Body of pancreas (tissue), 4 donors: ENCODE results near the gene CNOT6. TPM values are rescaled to one million over a fixed set of nuclear protein-coding genes. Genes with fewer than 3 reads are reported as not detected.

Experiments used
- ATAC-seq: fragments of 150-250 bp; one replicate; pipeline ENCODE4 v1.9.1; 2016
- DNase-seq, 4 donors: peaks; one replicate each; pipeline ENCODE4 v3.0.0-alpha.2; 2019
- H3K27ac ChIP-seq, 4 donors: fragments of 200-600 bp; sonication (generic); 1 replicate in 3 of 4; 2 replicates in 1 of 4; pipeline versions ENCODE4 v1.5.1 to v1.6.1; 2016 to 2019; ENCODE audit warnings: mild to moderate bottlenecking in 1 of 4, mixed read lengths in 1 of 4, moderate library complexity in 1 of 4
- H3K27me3 ChIP-seq, 2 donors: fragments of 200-600 bp; sonication (generic); one replicate each; pipeline ENCODE4 v1.6.0; 2016; ENCODE audit warnings: mild to moderate bottlenecking in 1 of 2
- H3K36me3 ChIP-seq, 2 donors: fragments of 200-600 bp; sonication (generic); replicated peaks in 1 of 2; 2 replicates each; pipeline ENCODE4 v1.5.1; 2016; ENCODE audit warnings: low read depth in 2 of 2; ENCODE audit not compliant: insufficient read depth in 1 of 2
- H3K4me1 ChIP-seq: fragments of 200-600 bp; sonication (generic); one replicate; pipeline ENCODE4 v1.6.0; 2016
- H3K4me3 ChIP-seq, 2 donors: fragments of 200-600 bp; sonication (generic); 1 replicate in 1 of 2; 2 replicates in 1 of 2; pipeline ENCODE4 v1.5.1; 2016 to 2019
- H3K9me3 ChIP-seq, 3 donors: fragments of 200-600 bp; sonication (generic); 1 replicate in 2 of 3; 2 replicates in 1 of 3; pipeline ENCODE4 v1.5.1; 2016
- CTCF ChIP-seq, 7 experiments: fragments of 450-650 bp in 4 of 7; fragments of 200-600 bp in 3 of 7; sonication (generic) in 3 of 7; IDR thresholded peaks; one replicate each; pipeline ENCODE4 v1.5.1; 2016 to 2019; ENCODE audit warnings: antibody characterized with exemption in 7 of 7
- POLR2A ChIP-seq, 3 donors: fragments of 450-650 bp; IDR thresholded peaks; one replicate each; pipeline ENCODE4 v1.6.1; 2016; ENCODE audit warnings: antibody characterized with exemption in 3 of 3, mild to moderate bottlenecking in 2 of 3
- WGBS, 2 donors: methylation state at CpG; one replicate each; pipeline ENCODE4 v1.1.5; 2017; 5-methylcytosine and 5-hydroxymethylcytosine counted together
- intact Hi-C: fragments of 100-400 bp; cut with DNase I; formaldehyde crosslinking; loops from one replicate; pipeline ENCODE4 v1.15.1; 2023
- total RNA-seq, 2 donors: library from RNA; depleted of rRNA; stranded (reverse); fragments of >200 nt; gene quantifications; one replicate each; pipeline ENCODE4 v1.1.0, GENCODE V29; 2016

CNOT6 gene
- total RNA-seq, 2 donors from 2014 or later = 4.0 to 7.5 TPM

- H3K36me3 ChIP-seq = no peaks in the 10 kb centered on the region
These were observed 63.1 kb downstream of the CNOT6 start for GRCh38 chr5:180557217-180557809.

GRCh38 chr5:180558232-180558631, 64.1 kb downstream of the CNOT6 start:
- Histone ChIP-seq H3K9me3 (no peaks in the 10 kb centered on the region), H3K36me3 (no peaks in the 10 kb centered on the region), H3K4me1 (peaks cover 6% of the 10 kb centered on the region), H3K27ac (no peak overlapping the region), H3K27me3 (no peaks in the 10 kb centered on the region), H3K4me3 (no peak overlapping the region)
- DNase-seq (no peak), ATAC-seq (no peak)
- WGBS, 2 donors = 91 to 94% methylated on average over 11 of the region's 11 CpGs
- intact Hi-C loops = no loop called here
- TF ChIP-seq POLR2A (IDR thresholded peaks at IDR 0.05) (no peak), CTCF (IDR thresholded peaks at IDR 0.05) (no peak)

More at GRCh38 chr5:180557217-180557809, 63.1 kb downstream of the CNOT6 start:
- no peaks in the 10 kb centered on the region for H3K27me3 ChIP-seq
- H3K4me3 ChIP-seq = no peak overlapping the region
- intact Hi-C loops = no loop called here
- no peaks in the 10 kb centered on the region for H3K9me3 ChIP-seq
- no peak overlapping the region for H3K27ac ChIP-seq
- 84 to 85% methylated on average over 2 of the region's 2 CpGs for WGBS, 2 donors
- no peak for TF ChIP-seq CTCF (IDR thresholded peaks at IDR 0.05)
- TF ChIP-seq POLR2A (IDR thresholded peaks at IDR 0.05) = no peak
- ATAC-seq (no peak), DNase-seq (no peak)
- peaks cover 6% of the 10 kb centered on the region for H3K4me1 ChIP-seq

- Histone ChIP-seq H3K4me3 (no peak overlapping the region), H3K9me3 (no peaks in the 10 kb centered on the region), H3K36me3 (peaks cover 0 to 3% of the 10 kb centered on the region in 2 donors), H3K4me1 (no peaks in the 10 kb centered on the region), H3K27me3 (no peaks in the 10 kb centered on the region), H3K27ac (peak overlapping the region in 1 of 4 donors; percentile 35)
- intact Hi-C loops = no loop called here
- no peak for ATAC-seq
- no peak for DNase-seq
- 67 to 68% methylated on average over 3 of the region's 3 CpGs for WGBS, 2 donors
- TF ChIP-seq POLR2A (IDR thresholded peaks at IDR 0.05) (no peak), CTCF (IDR thresholded peaks at IDR 0.05) (no peak)
These were observed 69.8 kb downstream of the CNOT6 start for GRCh38 chr5:180563994-180564393.

- TF ChIP-seq CTCF (IDR thresholded peaks at IDR 0.05) (no peak), POLR2A (IDR thresholded peaks at IDR 0.05) (no peak)
- Histone ChIP-seq H3K27me3 (no peaks in the 10 kb centered on the region), H3K4me1 (no peaks in the 10 kb centered on the region), H3K4me3 (no peak overlapping the region), H3K36me3 (peaks cover 0 to 8% of the 10 kb centered on the region in 2 donors), H3K27ac (no peak overlapping the region), H3K9me3 (no peaks in the 10 kb centered on the region)
- DNase-seq = no peak
- 81 to 84% methylated on average over 8 of the region's 8 CpGs for WGBS, 2 donors
- intact Hi-C loops = no loop called here
- ATAC-seq = no peak
These were observed 74.7 kb downstream of the CNOT6 start for GRCh38 chr5:180568914-180569313.

GRCh38 chr5:180575571-180575970, 81.4 kb downstream of the CNOT6 start:
- intact Hi-C loops = no loop called here
- Histone ChIP-seq H3K9me3 (no peaks in the 10 kb centered on the region), H3K4me3 (no peak overlapping the region), H3K27ac (no peak overlapping the region), H3K36me3 (peaks cover 2 to 6% of the 10 kb centered on the region in 2 donors), H3K4me1 (no peaks in the 10 kb centered on the region), H3K27me3 (no peaks in the 10 kb centered on the region)
- 78 to 84% methylated on average over 2 of the region's 2 CpGs for WGBS, 2 donors
- TF ChIP-seq POLR2A (IDR thresholded peaks at IDR 0.05) = no peak
- no peak for TF ChIP-seq CTCF (IDR thresholded peaks at IDR 0.05)
- DNase-seq (no peak), ATAC-seq (no peak)
